Measurements from ENCODE around the gene ST6GAL2.

ST6GAL2 gene

DNA sequence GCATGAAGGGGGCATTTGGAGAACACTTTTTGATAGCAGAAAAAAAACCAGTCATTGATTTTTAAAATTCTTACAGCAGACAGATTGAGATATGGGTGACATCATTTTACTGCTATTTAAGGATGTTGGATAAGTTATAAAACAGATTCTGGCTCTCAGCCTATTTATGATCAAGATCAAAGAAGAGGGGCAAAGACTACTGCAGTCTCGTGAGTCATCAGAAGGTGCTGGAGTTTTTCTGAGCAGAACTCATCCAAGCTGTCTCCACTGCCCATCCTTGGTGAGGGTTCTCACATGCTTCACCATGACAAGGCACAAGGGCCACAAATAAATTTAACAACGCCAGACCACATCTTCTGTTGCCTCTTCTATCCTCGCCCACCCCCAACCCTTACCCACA is 58.8 kb downstream of the ST6GAL2 start:
- DNase-seq (ENCODE audit: low read depth): no peak

DNA sequence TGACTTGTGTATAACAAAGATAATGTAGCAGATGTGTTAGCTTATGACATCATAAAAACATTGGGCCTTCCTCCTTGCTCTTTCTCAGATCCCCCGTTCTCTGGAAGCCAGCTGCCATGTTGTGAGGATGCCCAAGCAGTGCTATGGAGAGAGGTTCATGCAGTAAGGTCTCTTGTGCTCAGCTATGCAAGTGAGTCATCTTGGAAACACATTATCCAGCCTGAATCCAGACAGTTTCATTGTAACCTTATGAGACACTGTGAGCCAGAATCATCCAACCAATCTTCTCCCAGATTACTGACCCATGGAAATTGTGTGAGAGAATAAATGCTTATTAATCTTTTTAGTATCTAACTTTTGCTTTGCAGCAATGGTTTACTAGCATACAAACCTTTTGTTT is 60.8 kb downstream of the ST6GAL2 start:
- DNase-seq (ENCODE audit: low read depth): no peak

DNA sequence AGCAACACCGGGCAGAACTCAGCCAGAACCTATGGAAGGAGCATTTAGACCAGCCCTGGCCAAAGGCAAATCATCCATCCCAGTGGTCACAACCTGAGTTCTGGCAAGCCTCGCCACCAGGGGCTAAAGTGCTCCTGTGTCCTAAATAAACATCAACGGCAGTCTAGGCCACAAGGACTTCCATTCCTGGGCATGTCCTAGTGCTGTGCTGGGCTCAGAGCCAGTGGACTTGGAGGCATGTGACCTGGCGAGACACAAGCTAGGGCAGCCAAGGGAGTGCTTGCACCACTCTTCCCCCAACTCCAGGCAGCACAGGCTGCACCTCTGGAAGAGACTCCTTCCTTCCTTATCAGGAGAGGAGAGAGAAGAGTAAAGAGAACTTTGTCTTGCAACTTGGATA is 69.0 kb downstream of the ST6GAL2 start:
- DNase-seq (ENCODE audit: low read depth): no peak

DNA sequence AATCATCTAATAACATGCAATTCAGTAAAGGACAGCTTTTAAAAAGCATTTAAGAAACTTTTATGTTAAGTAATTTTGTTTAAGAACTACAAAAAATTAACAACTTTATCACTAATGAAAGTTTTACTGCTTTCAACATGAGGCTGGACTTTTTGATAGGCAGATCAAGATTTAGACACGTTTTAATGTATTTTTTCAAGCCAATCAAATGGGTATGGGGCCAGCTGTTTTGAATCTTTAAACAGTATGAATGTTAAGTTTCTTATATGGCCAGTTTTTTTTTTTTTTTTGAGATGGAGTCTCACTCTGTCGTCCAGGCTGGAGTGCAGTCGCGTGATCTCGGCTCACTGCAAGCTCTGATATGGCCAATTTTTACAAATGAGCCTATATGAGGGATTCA is 73.1 kb downstream of the ST6GAL2 start:
- DNase-seq (ENCODE audit: low read depth): no peak

DNA sequence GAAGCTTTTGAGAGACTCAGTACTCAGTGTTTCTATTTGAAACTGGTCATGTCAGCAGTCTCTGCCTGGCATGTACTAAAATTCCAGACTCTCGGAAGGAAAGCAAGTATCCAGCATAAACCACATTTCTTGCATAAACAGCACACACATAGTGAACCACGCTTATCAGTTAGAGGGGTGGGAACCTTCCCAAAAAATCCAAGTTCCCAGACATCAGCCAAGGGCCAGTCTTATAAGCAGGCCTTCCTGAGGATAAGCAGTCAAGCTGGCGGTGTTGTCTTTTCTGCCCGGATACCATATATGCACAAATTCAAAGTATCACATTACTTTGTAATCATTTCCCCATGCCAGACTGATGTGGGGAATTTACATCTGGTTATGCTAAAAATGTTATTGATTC is 73.6 kb downstream of the ST6GAL2 start:
- DNase-seq (ENCODE audit: low read depth): no peak

DNA sequence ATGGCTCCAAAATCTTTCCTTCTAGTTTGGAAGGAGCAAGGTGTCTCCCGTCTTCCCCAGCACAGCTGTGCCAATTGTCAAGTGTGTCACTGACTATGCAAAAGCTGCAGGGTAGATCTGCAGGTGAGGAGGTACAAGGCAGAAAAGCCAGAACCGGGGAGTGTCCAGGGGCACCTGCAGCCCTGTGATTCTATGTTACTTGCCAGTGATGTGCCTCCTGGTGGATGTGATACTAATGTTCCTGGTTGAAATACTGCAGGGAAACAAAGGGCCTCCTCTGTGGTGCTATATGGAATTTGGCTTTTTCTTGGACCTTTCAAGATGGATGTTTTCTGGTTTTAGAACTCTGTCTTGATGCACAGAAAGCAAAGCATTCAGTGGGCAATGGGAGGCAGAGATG is 80.3 kb downstream of the ST6GAL2 start:
- DNase-seq (ENCODE audit: low read depth): no peak

DNA sequence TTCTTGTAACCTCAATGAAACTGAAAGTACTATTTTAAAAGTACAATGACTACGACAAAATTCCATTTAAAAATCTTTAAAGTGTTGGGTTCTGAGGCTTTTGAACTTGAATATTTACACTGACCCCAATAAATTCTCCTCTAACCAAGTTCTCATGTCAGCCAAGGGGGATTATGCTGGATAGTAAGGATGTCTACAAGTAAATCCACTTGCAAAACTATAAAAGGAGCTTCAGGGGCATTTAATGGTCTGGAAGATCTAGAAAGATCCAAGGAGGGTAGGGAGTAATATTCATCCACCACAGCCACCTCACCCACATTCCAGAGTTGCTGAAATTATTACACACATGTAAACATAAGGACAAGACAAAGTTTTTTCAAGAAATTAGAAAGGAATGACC is 81.8 kb downstream of the ST6GAL2 start:
- no peak for DNase-seq (ENCODE audit: low read depth)

DNA sequence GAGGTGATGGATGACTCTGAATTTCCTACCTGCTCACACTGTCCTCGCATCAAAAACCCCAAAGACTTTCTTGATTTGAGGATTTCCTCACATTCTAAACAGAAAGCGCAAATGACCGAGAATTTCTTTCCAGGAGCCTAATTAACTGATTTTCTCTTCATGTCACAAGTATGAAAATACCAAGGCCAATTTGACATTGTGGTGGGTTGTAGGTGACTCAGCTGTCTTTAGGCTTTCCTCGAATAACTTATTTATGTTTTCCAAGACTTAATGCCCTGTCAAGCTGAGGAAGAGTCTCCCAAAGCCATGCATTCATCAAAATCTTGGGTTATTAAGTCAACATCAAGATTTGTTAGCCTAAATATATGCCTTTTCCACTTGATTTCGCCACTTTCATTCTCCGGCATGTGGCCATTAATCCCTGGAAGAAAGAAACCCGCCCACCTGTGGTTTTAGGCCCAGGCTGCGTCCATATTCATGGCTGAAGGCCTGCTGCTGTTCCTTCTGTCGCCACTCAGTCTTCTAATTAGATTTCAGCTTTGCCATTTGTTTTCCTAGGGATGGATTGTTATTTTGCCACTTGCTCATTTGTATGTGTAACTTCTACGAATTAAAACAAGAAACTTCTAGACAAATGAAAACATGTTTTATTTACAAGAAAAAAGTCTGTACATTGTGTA is 84.9 kb downstream of the ST6GAL2 start:
- no peak for DNase-seq (ENCODE audit: low read depth)

DNA sequence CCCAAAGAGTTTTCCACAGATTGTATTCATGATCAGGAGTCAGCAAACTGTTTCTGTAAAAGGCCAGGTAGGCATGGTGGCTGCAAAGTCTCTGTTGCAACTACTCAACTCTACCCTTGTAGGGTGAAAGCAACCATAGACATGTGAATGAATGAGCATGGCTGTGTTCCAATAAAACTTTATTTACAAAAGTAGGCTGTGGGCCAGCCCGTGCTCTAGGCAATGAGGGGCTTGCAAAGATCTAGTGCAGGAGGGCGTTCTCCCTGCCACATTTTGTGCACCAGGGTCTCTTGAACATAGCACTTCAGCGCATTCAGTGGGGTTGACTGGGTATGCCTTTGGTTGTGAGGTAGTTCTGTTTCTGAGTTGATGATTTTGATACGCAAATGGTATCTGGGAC is 85.8 kb downstream of the ST6GAL2 start:
- no peak for DNase-seq (ENCODE audit: low read depth)

DNA sequence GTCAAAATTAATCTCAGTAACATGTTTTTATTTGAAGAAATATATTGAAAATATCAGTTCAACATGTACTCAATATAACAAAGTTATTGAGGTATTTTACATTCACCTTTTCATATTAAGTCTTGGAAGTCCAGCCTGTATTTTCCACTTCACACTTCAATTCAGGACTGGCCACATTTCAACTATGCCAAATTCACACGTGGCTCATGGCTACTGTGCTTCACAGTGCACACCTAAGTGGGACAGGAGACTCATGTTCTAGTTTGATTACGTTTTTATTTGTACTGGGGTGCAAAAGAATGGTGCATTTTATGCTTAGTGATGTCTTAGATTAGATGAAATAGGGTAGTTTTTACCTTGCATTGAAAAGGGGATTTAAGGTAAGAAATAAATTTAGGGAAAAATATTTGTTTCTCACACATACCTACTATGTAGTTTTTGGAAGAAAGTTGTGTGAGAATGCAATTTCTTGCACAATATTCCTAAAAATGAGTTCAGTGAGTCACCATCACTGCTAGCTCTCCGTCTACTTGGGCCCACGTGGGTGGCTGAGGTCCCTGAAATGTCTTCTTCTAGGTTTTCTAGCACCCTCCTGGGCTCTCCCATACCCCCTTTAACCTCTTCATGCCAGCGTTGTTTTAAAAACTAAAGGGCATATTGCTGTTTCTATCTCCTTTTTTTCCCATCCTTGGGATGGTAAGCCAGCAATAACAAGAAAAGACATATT is 87.0 kb downstream of the ST6GAL2 start:
- no peak for DNase-seq (ENCODE audit: low read depth)

DNA sequence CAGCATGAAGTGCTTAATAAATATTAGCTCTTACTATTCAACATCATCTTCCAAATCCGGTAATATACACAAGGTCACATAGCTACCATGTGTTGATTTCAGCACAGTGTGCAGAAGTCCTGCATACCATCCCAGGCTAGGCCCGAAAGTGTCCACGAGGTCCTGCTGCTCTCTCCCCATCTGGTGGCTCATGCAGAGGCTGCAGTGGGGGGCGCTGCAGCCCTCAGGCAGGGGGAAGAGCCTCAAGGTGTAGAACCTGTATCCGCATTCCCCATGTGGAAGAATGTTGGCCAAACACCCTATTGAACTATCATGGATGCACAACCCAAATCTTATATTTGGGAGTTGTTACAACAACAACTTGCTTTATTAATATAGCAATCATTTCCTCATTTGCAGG is 88.5 kb downstream of the ST6GAL2 start:
- no peak for DNase-seq (ENCODE audit: low read depth)

DNA sequence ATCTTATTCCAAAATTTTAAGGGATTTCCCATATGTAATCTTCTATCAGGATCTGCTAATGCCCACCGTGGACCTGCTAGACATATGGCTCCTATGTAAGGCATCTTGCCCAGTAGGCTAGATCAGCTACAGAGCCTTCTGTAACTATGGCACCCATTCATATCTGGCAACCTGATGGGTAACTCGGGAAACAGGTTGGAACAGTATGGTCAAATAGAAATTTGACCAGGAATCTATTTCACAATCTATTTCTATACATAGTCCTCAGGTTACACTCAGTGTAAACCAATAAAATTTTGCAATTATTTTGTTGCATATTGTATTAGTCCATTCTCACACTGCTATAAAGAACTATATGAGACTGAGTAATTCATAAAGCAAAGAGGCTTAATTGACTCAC is 93.3 kb downstream of the ST6GAL2 start:
- DNase-seq (ENCODE audit: low read depth): no peak

DNA sequence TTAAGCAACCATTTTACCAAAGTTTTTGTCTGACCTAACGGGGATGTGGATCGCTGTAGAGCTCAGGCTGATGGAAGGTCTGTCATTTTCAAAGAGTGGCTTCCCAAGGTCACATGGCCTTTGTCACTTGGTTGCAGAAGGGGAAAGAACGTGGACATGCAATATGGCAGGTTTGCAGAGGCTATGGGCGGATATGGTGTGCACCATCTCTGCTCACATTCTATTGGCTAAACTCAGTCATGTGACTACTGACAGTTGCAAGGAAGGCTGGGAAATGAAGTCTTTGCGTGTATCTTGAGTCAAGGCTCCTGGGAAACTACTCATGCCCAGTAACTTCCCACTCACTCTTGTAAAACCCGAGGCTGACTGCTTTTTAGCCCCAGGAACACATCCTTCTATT is 96.8 kb downstream of the ST6GAL2 start:
- no peak for DNase-seq (ENCODE audit: low read depth)

DNA sequence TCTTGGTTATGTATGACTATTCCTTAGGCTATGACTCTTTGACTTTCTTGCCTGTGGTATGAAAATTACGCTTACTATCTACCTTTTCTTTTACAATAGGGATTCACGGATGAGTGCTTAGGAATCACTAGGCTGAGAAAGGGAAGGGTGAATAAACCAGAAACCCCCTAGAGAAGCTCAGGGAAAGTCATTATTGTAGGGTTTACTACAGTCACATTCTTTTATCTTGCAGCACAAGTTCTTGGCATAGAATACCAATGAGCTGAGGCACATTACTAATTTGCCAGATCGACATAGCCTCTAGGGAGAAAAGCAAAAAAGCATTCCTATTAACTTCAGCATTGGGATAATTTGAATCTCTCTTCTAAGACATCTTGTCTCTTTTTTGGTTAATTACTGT is 103.3 kb downstream of the ST6GAL2 start:
- no peak for DNase-seq (ENCODE audit: low read depth)

DNA sequence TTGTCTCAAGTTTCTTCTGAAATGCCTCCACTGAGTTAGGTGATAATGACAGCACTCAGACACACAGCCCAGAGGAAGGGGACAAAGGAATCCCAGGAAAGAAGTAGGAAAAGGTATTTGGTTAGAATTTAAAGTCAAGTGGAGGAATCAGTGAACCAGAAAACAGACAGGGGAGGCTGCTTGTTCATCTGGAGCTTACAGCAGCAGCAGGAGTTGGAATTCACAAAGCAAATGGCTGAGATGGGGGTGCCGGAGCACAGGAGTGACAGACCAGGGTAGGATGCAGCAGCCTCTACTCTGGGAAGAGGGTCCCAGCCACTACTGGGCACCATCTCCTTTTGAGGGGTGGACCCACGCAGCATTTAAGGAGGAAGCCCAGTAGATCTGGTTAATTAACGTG is 104.8 kb downstream of the ST6GAL2 start:
- DNase-seq (ENCODE audit: low read depth): no peak

DNA sequence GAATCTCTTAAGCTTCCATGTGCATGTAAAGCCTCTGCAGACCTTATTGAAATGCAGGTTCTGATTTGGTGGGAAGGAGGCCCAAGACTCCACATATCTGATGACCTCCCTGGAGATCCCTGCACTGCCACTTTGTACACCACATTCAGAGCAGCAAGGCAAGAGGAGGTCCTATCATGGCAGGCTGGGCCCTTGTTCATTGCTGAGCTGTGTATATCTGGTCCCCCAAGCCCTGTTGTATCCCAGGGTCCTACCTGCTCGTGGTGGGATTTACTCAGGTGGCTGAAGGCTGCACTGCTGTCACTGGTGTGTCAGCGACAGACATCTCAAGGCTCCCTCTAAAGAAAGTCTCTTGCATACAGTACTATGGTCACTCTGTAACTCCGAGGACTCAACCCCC is 114.2 kb downstream of the ST6GAL2 start:
- no peak for DNase-seq (ENCODE audit: low read depth)

DNA sequence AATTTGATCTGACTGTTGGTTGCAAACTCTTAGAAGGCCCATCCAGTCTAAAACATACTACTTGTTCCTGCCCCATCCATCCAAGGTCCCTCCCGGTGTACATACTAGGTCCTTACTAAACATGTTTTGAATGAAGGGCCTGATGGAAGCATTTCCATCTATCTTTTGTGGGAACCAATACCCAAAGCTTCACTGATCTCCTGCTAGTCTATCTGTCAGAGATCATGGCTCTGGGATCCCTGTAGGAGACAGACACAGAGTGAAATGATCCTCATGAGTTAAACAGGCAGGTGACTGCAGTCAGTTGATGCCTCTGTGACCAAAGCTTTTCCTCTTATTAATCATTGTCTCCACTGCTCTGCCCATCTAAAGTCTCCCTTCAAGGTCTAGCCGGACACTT is 115.0 kb downstream of the ST6GAL2 start:
- DNase-seq (ENCODE audit: low read depth): no peak

DNA sequence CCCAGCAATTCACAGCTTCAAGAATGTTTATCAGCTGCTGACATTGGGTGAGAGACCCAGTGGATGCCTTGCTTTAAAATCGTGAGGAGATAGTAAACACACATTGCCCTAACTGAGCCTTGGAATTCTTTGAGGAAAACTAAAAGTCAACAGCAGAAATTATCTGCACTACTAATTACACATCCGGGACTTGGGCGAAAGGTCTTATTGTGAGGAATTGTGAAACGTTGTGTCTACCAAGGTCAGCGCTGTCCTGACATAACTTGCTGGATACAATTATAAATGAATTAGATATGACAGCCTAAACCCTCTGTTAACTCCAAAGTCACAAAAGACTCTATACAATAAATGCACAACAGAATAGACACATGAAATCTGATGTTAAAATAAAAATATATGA is 121.4 kb downstream of the ST6GAL2 start:
- no peak for DNase-seq (ENCODE audit: low read depth)

DNA sequence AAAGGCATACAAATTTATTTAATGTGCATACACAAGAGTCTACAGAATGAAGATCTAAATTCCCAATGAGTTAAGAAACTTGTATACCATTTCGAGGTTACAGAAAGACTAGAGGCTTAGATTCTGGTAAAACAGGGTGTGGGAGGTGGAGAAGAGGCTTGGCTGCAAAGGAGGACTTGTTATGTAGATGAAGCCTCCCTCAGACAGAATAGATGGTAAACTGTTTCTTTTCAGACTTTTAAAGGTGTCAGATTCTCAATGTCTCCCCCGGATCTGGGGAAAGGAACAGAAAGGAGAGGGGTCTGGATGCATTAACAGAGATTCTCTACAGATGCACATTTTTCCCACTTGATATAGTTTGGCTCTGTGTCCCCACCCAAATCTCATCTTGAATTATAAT is 126.0 kb downstream of the ST6GAL2 start:
- no peak for DNase-seq (ENCODE audit: low read depth)

DNA sequence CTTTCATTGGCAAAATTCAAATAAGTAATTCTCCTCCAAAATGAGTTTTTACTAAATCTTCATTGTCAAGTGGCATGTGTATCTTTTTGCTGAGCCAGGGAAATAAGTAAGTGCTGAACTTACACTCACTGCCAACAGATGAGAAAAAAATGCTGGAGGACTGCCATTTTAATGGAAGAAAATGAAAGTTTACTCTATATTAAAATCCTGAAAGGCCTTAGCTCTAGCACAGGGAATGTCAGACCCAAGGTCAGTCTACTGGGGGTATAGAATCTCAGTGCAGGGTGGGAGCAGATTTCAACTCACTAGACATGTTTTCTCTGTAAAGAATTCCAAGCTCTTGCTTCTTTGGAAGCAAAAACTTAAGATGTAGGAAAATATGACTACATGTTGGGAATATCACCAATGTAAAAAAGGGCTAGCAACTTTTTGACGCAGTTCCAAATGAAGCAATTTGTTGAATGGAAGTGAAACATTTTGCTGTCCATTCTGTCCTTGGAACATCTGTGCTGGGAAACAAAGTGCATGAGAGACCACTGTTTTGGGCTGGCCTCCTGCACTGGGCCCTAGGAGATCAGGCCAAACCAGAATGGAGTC is 127.0 kb downstream of the ST6GAL2 start:
- DNase-seq (ENCODE audit: low read depth): no peak
